GM21528 (cell line): ENCODE measurements around the gene LEF1.
A peak's percentile ranks its signal among the peaks of the same experiment; 100 is the strongest.

Experiments used
- ATAC-seq: cut with Tn5 transposase; IDR thresholded peaks from one replicate; pipeline ENCODE4 v1.9.1; 2021; ENCODE audit warnings: mild to moderate bottlenecking, moderate library complexity; ENCODE audit not compliant: unreplicated experiment, low FRiP score

The LEF1 gene

DNA sequence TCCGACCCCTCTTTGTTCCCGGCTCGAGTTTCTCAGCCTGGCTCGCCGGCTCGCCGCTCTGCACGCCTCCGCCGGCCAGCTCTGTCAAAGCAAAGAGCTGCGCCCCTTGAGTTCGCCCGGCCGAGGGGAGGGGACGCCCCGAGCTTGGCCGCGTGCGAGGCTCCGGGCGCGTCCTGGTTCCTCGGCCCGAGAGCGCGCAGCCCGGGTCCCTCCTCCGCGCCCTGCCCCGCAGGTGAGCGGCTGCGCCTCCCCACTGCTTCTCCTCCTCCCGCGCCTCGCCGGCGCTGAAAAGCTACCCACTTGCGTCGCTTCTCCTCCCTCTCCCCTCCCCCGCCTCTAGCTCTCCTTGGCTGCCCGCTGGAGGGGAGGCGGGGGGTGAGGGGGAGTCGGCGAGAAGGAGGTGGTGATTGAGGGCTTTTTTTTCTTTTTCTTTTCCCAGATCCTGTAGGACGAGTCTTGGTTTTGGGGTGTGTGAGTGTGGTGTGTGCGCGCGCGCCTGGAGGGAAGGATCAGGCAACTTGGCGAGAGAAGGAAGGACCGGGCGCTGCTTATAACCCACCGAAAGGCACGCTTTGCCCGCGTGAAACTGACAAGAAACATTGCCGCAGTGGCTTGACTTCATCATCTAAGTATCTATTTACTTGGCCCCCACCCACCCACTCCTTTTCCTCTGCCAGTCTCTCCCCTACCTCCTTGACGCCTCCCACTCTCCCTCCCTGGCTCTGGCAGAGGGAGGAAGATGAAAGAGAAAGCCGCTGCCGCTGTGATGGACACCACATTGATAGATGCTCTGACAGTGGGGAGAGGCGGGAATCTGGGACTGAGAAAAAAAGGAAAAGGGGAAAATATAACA, at the start of gene LEF1:
Gene LEF1 (minus strand): TSS at position 262 of the 853 bp plus-strand sequence. CDS start 1,165 bp downstream, outside the sequence.
- ATAC-seq = peak; percentile 31

DNA sequence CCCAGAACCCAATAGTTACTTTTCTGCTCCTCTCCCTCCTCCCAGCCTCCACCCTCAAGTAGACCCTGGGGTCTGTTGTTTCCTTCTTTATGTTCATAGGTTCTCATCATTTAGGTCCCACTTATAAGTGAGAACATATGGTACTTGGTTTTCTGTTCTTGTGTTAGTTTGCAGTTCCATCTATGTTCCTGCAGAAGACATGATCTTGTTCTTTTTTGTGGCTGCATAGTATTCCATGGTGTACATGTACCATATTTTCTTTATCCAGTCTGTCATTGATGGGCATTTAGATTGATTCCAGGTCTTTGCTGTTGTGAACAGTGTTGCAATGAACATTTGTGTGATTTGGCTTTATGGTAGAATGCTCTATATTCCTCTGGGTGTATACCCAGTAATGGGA, 47.8 kb upstream of the LEF1 start:
- ATAC-seq = no peak

DNA sequence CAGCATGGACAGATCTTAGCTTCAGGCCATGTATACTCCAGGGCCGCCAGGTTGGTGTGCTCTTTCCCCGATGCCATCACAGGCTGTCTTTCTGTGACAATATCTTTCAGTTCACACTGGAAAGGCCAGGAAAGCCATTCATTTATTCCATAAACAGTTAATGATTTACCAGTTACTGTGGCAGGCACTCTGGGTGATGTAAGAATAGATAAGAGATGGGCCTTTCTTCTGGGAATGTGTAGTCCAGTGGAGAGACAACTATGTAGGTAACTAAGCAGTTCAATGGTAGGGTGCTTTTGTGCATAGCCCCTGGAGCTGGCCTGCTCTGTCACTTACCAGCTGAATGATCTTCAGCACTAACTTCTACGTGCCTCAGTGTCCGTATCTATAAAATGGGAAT, 46.3 kb upstream of the LEF1 start:
- ATAC-seq = no peak

DNA sequence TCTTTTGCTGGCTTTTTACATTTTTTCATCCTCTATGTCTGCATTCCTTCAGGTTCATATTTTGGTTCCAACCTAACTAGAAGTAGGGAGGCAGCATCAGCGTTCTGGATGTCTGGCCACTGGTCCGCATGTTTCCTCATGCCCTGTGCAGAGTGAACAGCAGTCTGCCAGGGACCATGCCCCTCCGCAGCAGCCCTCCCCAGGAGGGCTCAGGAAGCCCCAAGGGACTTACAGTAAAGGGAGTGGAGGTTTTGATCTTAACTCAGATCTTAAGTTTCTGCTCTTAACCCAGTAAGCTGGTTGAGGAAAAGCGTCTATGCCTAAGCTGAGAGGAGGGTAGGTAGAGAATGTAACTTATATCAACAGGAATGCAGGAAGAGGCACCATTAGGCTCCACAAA, 45.0 kb upstream of the LEF1 start:
- ATAC-seq = no peak

DNA sequence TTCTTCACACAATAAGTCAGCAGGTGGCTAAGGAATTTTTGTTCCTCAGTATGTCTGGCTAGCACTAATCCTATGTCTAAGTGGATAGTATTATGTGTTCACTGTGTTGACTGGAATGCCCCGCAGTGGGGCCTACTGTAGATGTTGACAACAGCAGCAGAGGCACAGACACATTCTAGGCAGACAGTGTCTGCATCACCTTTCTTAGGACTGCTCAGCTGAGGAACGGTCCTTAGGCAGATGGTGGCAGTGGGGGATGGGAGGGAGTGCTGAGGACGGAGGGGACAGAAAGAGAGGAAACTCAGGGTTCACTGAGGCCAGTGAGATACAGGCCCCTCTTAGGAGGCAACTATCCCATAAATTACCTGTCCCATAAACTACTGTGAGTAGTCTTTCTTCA, 44.6 kb upstream of the LEF1 start:
- no peak for ATAC-seq

DNA sequence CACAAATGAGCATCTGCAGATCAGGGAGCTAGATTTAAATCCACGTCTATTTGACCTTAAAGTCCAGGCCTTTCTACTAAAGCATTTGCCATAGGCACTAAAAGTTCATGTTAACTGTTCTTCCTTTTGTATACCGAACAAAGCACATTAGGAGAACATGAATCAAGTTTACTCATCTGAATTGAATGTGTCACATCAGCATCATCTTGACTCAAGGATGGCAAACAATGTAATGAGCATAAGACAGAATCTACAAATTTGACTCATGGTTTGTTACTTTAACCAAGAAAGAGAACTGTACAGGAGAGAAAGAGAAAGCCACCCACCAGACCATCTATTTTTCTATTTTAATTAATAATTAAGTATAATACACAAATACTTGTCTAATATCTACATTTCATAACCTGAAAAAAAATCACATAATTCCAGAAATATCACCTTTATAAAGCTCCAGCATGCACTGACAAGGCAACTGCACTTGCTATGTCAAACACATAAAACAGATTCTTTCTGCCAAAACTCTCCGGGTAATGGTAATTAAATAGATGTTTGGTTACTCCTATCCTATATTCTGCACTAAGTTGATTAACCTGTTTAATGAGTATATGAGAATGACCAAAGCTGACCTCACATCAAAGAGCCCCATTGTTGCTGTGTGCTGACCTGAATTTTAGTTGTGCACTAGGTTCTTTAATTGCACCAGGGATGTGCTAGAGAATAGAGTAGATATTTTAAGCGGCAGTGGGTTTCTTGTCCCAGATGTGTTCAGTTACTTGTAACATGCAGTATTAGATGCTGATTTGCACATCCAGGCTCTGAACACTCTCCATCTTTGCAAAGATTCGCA, 42.5 kb upstream of the LEF1 start:
- no peak for ATAC-seq

DNA sequence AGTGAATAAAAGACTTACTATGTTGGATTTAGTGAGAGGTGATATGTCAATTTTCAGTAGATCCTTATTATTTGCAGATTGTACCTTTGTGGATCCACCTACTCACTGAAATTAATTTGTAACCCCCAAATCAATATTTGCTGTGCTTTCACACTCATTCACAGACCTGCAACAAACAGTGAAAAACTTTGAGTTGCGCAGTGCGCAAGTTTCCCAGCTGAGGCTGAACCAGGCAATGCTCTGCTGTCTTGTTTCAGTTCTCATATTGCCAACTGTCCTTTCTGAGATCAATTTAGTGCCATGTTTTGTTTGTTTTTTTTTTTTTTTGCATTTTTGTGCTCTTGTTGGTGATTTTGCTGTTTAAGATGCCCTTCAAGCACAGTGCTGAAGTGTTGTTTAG, 40.8 kb upstream of the LEF1 start:
- no peak for ATAC-seq

DNA sequence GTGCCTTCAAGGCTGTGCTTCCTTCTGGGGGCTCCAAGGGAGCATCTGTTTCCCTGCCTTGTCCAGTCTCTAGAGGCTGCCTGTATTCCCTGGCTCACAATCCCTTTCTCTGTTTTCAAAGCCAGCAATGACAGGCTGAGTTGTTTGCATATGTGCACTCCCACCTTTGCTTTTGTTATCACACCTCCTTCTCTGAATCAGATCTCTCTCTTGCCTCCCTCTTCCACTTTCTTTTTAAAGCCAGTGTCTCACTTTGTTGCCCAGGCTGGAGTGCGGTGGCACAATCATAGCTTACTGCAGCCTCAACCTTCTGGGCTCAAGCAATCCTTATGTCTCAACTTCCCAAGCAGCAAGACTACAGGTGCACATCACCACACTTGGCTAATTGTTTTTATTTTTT, 37.1 kb upstream of the LEF1 start:
- no peak for ATAC-seq

DNA sequence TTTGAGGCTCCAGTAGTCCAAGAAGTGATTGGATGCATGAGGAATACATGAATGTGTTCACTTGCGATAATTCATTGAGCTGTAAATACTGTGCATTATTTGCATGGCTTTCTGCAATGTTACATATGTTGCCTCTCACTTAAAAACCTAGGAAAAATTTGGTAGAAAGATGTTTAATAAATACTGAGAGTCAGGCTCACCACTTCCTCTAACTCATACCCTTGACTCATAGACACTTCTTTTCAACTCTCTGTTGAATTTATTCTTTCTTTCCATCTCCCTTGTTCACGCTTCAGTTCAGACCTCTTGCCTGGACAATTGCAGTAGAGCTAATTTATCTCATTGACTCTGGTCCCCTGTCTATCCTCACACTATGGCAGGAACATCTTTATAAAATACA, 35.8 kb upstream of the LEF1 start:
- ATAC-seq = no peak

DNA sequence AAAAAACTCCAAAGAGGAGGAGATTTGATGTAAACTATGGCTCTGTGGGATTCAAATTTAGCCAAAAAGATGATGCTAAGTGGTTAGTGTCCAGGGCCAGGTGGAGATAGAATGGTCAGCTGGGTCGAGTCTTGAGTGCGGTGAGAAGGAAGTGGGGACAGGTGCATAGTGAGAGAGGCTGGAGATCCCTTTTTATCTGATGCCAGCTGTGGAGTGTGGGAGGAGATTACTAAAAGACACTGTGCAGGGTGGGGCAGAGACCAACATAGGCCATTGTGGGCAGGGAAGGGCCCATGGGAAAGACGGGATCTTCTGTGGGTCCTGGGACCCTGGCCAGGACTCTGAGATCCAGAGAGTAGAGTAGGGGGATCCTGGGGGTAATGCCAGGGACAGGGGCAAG, 34.6 kb upstream of the LEF1 start:
- ATAC-seq = no peak

DNA sequence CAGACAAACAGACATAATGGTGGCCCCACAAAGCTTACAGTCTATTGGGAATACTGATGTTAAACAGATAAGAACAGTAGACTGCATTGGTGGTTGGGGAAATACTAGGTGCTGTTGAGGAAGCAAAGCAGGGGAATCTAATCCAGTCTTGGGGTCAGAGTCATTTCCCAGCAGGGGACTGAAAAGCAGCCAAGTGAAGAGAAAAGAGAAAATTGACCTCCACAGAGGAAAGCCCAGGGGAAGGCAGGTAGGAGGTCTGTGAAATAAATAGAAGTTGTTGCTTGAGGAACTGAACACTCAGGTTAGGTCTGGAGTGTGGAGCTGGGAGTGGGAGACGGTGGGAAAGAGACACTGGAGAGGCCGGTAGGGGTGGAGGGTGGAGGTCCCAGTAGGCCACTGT, 33.0 kb upstream of the LEF1 start:
- no peak for ATAC-seq

DNA sequence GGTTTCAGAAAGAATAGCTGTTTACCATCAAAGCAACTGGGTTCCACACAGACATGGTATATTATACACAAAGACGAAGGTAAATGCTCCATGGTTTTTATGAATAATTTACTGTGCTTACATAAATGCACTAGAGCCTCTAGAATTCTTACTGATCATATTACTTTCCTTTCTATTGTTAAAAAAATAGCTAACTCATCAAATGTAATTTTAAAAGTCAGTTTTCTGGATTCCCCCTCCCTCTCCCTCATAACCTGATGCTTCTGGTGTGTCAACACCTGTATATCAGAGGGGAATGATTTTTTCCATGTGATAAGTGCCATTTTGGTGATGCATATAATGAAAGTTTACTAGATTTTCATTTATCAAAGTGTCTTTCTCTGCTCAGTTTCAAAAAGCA, 31.1 kb upstream of the LEF1 start:
- ATAC-seq = no peak

DNA sequence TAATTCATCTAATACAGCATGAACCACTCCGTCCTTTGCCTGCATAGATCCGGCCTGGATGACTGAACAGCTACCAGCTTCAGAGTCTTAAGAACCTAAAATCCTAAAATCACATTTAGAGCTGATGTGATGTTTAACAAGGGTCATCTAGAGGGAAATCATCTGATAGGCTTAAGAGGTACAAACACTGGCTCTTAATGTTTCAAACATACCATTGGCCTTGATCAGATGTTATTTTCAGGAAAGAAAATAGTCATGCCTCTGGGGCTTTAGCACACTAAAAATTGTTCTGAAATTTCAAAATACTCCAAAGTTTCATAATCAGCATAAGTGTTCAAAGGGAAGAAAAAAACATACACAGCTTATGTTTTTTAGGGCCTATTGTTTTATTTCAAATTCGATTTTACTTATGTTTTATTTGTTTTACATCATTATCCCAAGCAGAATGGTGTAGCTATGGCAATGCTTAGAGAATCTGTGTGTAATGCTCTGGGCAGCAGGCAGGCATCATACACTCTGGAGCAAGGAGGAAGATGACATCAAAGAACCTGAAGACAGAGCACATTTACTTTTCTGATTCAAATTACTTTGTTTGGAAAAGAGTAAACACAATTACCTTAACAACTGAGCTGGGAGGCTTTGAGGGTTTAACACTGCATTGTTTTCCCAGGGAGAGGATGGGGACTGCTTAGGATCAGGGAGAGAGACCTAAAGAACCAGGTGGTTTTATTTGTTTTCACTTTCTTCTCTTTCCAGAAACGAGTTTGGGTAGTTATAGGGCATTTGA, 25.3 kb upstream of the LEF1 start:
- ATAC-seq = no peak

DNA sequence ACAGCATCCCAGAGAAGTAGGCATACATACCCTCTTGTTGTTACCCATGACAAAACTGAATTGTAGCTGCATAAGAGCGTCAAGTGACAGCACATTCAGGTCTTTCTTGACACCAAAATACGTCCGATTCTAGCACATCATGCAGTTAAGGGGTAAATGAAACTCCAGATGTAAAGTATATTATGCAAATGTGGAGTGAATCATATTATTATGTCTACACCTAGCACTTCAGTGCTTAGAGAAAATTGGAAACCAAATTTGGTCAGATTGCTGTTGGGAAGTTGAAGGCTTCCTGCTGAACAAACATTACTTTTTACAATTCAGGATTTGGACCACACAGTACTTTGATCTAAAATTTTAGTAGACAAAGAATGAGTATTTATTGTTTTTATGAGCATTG, 24.2 kb upstream of the LEF1 start:
- no peak for ATAC-seq

DNA sequence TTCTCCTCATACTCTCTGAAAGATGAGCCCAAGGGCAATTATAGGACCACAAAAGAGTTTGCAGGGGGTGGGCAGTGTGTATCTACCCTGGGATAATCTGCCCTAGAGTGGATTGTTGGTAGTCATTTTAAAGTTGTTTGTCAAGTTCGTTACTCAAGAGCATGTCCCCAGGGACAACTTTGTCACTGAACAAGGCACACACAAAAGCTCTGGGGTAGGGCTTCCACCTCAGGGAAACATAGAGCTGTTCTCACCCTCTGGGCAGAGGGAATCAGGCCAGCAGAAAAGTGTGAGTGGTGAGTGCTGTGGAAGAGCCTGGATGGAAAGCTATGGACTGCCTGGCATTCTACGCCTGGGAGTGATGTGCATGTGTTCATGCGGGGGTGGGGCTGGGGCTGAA, 23.3 kb upstream of the LEF1 start:
- no peak for ATAC-seq

DNA sequence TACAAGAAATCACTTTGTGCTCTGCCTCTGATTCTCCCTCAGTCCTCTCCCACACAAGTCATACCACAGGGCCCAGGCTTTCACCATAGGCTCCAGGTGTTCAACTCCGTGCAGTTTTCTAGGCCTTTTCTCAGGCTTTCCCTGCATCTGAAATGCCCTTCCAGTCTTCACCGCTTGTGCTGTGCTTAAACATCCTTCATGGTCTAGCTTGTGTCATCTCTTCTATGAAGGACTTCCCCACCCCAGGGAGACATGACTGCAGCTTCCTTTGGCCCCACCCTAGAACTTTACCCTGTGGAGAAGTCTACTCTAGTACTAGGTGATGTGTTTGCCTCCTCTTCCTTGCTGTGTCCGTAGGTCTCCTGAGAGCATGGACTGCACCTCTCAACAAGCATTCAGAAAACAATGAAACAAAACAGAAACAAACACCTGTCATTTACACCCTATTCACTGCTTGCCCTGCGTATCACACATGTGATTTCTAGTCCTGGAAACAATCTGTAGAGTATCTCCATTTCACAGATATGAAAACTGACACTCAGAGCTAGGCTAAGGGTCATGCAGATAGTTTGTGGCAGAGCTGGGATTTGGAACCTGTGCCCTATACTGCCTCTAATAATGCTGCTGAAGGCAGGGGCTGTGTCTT, 22.7 kb upstream of the LEF1 start:
- no peak for ATAC-seq

DNA sequence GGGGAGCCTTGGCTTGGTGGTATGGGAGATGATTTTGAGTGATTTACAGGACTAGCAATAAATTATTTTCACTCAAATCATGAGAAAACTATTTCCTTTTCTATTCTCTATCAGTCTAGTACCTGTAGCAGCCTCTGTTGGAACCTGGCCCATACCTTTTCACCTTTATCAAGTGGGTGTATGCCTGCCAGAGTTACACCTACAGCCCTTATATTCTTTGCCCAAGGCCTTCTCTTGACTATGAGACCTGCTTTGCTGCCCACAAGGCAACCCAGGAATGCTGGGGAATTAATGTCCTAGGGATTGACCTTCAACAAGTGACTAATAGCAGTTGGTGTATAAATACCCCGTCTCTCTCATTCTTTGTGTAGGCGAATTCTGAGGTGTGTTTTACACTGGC, 20.0 kb upstream of the LEF1 start:
- no peak for ATAC-seq

DNA sequence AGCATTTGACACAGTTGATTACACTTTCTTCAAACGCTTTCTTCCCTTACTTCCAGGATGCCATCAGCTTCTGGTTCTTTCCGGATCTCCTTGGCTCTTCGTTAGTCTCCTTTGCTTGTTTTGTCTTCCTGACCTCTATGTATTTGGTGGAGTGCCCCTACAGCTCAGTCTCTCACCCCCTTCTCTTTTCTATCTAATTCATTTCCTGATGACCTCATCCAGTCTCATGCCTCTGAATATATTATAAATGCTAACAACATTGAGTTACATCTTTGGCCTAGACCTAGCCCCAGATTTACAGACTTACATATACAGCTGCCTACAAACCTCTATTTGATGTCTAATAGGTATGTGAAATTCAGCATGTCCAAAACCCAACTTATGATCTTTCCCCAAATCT, 16.5 kb upstream of the LEF1 start:
- ATAC-seq = no peak

DNA sequence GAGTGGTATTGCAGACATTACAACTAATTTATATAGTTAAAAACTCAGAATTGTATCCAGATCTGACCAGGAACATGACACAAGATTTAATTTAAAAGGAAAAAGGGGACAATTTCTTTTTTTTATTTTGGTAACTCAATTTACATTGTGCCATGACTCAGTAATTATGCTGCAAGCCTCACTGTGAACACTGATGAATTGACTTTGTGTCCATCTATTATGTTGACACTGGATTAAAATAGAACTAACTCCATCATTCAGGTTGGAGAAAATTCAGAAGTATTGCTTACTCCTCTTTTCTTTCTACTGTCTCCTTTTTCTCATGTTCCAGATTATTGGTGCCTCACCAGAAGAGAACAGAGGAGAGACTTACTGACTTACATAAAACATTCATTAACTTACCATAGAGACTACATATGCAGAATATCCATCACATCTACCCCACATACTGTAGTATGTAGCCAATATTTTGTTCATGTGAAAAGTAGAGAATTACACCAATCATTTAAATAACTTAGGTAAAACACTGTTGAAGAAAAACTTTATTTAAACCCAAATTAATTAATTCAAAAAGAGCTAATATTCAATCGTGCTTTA, 15.8 kb upstream of the LEF1 start:
- ATAC-seq = no peak

DNA sequence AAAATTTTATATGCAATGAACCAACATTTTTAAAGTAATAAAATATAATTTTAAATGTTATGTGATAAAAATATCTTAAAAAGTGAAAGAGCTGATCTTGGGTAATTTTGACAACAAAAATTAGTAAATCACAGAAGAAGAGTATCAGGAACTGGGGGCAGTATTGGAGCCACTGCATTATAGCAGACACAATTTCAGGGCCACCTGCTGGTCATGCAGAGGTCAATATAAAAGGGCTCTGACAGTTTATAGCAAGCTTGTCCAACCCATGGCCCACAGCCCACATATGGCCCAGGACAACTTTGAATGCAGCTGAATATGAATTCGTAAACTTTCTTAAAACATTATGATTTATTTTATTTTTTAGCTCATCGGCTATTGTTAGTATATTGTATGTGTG, 13.0 kb upstream of the LEF1 start:
- ATAC-seq = no peak
